HuH-7.5 (cell line): Measurements from ENCODE around the gene WDSUB1.

Experiments used
- DNase-seq: peaks from one replicate; pipeline ENCODE4 v3.0.0; 2011; ENCODE audit warnings: low spot score

The WDSUB1 gene

GRCh38 chr2:159224061-159224813 lies 62.3 kb downstream of the WDSUB1 start:
- DNase-seq, result no peak

DNA sequence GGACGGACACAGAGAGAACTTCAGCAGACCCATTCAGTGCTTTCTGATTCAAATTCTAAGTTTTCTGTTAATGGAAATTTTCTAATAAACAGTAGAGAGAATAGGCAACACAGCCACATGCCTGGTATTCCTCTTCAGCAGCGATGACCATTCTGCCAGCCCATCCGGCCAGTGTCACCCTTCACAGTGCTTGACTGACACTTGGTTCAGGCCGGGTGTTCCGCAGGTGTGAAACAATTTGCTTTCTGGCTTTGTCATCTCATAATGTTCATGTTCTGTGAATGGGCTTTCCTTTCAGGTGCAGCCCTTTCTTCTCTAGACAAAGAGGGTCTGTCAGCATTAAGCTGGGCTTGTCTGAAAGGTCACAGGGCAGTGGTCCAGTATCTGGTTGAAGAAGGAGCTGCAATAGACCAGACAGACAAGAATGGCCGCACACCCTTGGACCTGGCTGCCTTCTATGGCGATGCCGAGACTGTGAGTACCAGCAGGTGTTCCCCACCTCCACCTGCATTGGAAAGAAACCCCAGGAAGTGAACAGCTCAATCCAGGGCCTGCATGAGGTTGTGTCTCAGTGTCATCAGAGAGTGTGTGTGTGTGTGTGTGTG lies 67.0 kb downstream of the WDSUB1 start:
- no peak for DNase-seq

DNA sequence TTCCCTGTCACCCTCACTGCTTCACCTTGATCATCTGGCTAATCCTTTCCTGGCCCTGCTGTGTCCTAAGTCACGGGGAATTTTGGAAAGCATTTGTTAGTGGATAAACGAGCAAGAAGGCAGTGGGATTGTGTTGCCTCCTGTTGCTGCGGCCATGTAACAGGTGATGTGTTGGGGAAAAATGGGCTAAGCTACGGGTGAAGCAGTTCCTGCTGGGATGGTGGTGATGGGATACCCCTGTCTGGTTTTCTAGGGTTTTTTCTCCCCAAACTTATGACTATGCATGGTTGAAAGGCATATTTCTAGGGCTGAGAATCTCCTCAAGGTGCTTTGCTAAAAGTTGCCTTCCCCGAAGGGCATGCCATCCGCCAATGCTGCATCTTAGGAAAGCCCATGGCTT lies 68.1 kb downstream of the WDSUB1 start:
- no peak for DNase-seq

DNA sequence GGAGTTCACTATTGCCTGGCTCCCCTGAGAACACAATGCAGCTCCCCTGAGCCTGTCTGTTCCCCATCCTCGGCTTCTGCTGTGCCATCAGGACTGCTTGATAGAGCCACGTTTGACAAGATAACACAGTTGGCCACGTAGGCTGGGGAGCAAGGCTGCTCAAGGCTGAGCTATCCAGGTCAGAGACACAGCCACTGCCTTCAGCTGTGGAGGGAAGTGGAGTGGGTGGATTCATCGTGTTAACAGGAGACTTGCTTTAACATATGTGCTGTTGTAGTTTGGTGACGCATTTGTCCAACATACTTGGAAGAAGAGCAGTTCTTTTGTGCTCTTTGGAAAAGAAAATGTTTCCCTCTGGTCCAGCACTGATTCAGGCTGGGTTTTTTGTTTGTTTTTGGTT lies 68.8 kb downstream of the WDSUB1 start:
- no peak for DNase-seq

GRCh38 chr2:159215116-159215515 lies 71.4 kb downstream of the WDSUB1 start:
- no peak for DNase-seq

- DNase-seq, result no peak
Measured at GRCh38 chr2:159214325-159214865, 72.1 kb downstream of the WDSUB1 start.

- DNase-seq, result no peak
Measured at GRCh38 chr2:159213296-159213695, 73.2 kb downstream of the WDSUB1 start.

DNA sequence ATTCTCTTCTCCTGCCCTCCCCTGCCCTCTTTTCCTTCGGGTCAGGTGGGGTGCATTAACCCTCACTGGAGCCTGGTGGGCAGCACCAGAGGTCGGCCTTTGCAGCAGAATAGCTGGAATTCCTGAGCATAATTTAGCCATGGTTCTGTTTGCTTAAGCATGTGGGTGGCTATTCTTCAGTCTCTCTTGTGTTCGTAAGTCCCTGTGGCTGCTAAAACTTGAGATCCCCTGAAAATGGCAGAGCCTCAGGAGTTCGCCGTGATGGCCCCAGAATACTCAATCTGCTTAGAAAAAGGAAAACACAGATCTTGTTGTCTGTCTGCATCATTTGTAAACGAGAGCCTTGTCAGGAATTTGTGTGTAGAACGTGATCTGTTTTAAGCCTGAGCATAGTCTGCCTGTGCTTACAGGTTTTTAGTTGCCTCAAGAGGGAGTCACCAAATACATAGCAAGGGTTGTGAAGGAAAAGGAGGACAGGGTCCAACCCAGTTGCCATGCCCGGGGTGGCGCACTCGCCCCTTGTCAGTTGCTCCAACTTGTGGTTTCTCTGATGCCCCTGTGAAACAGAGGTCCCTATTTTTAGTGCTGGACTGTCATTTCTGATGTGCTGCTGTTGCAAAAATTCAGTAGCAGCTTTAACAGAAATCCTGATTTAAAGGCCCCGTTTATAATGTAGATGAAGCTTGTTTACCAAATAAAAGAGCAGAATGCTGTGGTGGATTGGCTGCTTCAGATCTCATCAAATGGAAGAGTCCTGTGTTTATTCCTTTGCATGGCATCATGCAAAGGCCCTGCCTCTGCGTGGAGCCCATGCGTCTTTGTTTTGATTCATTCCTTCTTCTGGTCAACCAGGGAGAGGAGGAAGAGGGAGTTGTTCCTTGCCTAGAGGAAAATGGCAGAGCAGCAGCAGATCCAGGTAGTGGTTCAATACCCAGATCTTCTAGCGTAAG lies 74.8 kb downstream of the WDSUB1 start:
- peak; percentile 54 for DNase-seq

DNA sequence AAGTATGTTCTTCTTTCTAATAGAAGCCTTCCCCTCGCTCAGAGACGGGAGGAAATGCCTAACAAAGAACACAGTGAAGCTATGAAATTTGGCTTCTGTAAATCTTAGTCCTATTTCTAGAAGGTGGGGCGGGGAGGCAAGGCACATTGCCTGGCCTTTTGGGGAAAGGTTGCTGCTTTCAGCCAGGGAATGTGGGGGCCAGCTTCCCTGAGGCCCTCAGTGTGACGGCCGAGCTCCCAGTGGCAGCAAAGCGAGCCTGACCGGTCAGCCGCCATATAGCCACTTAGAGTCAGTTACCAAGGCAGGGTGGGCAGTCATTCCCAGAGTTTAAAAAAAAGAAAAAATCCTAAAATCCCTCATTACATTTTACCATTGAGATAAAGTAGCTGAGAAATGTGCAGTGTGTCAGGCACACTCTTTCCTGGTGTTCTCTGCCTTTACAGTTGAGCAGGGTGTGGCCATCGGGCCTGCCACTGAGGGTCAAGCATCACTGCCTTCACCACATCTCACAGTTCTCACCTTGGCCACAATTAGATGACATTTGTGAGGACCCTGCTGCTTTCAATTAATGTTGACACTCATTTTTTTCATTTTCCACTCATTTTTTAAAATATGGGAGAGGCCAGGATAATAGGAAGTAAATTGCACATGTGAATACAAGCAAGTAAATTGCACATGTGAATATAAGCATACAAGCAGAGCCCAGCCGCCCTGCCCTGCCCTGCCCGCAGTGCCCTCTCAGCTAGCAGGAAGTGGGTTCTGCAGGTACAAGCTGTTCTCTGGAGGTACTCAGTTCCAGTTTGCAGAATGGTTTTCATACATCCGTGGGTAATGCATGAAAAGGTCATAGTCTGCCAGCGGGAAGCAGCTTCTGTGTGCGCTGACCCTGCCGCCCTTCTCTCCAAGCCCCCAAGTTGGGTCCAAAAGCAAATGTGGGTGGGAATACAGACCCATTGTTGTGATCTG lies 76.9 kb downstream of the WDSUB1 start:
- DNase-seq, result no peak

DNA sequence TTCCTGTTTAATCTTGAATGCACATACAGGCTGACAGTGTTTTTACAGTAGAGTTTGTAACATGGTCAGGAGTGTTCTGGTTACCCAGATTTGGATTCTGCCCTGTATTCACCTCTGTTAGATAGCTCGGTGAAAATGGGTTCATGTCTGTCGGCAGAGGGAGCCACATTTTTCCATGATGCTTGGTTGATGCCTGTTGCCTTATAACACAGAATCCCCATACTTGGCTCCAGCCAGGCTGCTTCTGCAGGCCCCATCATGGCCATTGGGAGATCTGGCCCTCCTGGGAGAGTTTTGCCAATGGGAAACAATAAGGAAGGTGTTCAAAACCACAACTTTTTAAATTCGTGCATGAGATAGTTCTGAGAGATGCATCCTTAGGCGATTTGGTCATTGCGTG lies 78.1 kb downstream of the WDSUB1 start:
- DNase-seq, result no peak

DNA sequence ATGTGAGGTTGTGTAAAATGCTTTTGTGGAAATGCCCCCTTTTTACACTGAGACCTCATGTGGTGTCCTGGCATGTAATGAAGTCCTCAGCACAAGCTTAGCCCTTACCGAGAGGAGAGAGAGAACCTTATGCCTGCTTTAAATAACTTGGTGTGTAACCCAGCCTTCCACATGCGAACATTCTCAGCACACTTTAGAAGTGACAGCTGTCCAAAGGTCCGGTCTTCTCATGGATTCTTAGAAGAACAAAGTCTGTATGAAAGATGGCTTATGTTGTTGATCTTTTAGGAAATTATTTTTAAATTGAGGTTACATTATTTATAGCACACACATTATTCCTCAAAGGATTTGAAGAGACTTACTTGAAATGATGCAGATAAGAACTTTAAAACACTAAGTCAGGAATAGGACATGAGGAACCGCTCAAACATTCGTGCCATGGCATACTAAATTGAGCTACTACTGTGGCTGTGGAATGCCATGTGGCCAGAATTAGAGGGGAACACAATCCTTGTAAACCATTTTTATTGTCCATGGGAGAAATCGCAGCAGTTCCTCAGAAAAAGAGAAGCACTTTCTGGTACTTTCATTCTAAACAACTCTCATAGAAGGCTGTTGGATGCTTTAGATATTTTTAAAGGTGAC lies 79.6 kb downstream of the WDSUB1 start:
- no peak for DNase-seq

- DNase-seq, result no peak
Measured at GRCh38 chr2:159204381-159205144, 81.9 kb downstream of the WDSUB1 start.

GRCh38 chr2:159202568-159203071 lies 83.9 kb downstream of the WDSUB1 start:
- DNase-seq, result no peak

DNA sequence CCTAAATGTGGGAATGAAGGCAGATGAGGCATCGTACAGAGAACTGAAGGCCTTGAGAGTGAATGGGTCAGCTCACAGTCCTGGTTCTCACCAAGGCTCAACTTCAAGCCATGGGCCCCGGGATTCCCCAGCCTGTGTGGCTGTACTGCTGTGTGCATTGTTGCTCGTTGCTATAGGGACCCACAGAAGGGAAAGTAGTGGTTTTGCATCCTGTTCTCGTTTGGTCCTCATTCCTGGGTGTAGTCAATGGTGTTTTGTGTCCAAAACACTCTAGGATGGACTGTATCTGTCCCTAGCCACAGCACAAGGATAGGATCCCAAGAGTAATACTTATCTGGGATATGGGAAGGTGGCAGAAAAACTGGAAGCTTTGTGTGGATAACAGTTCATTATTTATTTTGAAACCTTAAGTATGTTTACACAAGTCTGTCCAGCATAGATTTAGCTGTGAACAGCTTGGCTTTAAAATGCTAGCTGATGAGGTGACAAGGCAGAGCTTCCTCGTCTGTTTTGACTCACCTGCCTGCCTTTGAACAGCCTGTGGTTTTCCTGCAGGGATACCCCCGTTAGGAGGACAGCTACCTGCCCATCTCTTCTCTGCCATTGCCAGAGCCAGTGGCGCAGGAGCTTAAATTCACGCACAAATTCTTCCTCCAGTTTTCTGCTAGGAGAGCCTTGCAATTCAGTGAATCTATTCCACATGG lies 85.0 kb downstream of the WDSUB1 start:
- no peak for DNase-seq

GRCh38 chr2:159200498-159200897 lies 86.0 kb downstream of the WDSUB1 start:
- no peak for DNase-seq

DNA sequence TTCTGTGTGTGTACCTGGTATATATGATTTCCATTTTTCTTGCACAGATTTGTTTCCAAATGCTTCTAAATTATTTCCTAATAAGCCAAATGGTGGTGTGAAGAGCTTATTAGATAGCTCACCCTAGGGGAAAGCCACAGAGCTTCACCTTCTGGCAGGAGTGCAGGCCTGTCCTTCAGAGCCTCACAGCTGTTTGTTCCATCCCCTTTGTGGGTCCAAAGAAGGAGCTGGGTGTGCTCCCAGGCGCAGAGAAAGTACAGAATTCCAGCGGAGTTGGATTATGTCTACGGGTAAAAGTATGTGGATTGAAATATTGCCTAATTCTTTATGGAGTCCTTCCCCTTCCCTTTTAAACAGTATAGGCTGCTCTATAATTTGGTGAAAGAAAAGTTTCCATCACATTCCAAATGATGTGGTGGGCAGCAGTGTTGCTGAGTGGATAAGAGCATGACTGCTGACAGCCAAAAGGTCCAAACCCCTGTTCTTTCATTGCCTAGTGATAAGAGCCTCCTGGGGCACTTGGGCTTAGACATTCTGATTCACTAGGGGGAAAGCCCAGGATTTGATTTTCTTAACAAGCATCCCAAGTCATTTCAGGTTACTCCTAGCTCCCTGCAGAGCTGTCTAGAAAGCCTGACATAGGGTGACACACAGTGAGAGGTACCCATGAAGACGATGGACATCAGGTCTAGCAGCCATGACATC lies 86.6 kb downstream of the WDSUB1 start:
- no peak for DNase-seq

- DNase-seq, result no peak
Measured at GRCh38 chr2:159199236-159199635, 87.3 kb downstream of the WDSUB1 start.

DNA sequence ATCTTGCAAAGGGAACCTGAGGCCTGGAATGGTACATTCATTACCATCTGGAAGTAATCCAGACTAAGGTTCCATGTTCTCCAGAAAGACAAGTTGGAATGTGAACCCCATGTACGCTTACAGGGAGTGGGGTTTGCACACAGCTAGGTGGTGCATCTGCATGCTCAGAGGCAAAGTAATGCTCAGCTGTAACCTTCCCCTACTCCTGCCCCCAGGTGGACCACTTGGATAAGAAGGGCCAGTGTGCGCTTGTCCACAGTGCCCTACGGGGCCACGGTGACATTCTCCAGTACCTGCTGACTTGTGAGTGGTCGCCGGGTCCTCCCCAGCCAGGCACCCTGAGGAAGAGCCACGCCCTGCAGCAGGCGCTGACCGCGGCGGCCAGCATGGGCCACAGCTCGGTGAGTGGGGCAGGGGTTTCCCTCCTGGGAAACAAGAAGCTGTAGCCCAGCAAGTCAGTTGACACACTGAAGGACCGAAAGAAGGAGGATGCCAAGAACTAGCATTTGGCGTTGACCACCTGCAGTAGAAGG lies 90.0 kb downstream of the WDSUB1 start:
- no peak for DNase-seq
